D341Med (cell line): Measurements from ENCODE around the gene CIDEB.
A peak's percentile ranks its signal among the peaks of the same experiment; 100 is the strongest.

Source experiments
- DNase-seq: peaks from one replicate; pipeline ENCODE4 v3.0.0; 2012; ENCODE audit warnings: low spot score

CIDEB gene

DNA sequence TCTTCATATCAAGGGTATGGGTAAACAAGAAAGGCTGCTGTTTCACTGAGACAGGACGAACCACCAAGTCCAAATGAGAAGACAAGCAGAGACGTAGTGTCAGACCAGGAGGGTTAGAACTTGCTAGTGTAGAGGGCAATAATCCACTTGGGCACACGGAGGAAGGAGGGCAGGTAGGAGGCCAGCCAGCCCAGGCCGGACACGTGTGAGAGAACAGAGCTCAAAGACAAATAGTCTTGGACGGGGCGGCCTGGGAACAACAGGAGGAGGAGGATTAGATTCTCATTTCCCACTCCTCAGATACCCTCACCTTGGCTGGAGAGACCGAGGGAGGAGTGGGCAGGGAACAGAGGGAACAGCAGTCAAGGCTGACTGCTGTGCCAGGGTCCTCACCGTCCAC lies 17.0 kb downstream of the CIDEB start:
- DNase-seq: no peak

DNA sequence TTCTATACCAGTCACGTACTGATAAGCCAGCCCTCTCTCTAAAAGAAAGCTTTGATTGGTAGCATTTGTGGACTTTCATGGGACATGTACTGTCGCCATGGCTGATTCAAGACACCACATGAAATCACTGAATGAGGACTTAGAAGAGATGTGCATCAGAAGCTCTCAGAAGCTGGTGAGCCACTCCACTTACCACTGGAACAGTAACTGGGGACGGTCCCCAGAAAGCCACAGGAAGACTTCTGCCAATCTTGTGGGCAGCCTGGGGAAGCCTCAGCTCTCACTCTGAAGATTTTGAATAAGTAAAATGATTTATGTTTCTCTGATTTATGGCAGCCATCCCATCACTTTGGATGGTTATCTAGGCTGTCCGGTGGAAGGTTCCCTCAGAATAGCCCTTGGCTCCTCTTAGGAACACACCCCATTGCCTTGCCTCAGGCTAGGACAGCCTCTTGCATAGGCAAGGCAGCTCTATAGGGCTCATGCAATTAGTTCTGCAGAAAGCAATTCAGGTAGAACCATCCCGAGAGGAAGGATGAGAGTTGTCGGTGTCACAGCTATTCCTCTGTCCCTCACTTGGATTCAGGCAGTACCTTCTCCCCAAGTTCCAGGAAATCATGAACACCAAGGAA lies 18.0 kb downstream of the CIDEB start:
- DNase-seq: no peak

DNA sequence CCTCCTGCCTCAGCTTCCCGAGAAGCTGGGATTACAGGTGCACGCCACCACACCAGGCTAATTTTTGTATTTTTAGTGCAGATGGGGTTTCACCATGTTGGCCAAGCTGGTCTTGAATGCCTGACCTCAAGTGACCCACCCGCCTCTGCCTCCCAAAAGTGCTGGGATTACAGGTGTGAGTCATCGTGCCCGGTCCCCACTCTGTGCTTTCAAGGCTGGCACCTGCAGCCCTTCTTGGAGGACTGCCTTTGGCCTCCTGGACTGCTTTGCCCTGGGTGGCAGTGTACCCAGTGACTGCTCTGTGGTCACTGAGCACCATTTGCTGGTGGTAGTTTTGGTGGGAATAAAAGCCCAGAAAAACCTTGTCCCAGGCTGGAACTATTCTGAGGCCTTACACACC lies 20.8 kb downstream of the CIDEB start:
- no peak for DNase-seq

DNA sequence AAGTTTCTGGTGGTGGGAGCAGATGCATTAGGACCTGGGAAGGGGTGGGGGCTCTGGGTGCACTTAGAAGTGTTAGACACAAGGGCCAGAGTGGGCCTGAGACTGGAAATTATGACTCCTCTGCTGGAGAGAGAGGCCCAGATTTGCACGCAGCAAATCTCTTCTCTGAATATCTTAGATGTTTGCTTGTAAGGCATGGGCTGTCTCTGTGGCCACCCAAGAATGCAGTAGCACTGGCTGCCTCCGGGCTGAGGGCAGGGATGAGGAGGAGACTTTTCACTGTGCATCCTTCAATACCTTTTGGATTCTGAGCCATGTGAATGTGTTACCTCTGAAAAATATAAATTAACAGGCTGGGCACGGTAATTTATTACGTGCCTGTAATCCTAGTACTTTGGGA lies 22.4 kb downstream of the CIDEB start:
- DNase-seq: no peak

DNA sequence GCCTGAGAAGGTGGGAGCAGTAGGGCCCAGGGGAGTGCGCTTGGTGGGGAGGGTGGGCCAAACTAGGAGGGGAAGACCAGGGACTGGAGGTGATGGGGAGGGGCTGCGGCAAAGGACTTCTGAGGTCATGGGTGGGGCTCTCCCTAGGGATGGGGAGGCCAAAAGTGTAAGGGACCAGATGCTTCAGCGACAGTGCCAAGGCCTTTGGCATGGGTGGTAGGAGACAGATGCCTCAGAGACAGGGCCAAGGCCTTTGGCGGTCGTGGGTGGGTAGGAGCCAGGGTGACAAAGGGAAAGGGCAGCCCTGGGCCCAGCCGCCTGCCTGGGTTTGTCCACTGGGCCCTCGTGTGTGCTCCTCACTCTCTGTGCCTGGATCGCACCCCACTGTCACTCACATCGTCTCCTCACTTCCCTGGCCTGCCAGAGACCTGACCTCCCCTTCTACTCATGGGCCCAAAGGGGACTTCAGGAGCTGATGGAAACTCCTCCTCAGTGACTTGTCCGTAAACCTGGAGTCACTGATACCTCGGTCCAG lies 23.2 kb downstream of the CIDEB start:
- no peak for DNase-seq

DNA sequence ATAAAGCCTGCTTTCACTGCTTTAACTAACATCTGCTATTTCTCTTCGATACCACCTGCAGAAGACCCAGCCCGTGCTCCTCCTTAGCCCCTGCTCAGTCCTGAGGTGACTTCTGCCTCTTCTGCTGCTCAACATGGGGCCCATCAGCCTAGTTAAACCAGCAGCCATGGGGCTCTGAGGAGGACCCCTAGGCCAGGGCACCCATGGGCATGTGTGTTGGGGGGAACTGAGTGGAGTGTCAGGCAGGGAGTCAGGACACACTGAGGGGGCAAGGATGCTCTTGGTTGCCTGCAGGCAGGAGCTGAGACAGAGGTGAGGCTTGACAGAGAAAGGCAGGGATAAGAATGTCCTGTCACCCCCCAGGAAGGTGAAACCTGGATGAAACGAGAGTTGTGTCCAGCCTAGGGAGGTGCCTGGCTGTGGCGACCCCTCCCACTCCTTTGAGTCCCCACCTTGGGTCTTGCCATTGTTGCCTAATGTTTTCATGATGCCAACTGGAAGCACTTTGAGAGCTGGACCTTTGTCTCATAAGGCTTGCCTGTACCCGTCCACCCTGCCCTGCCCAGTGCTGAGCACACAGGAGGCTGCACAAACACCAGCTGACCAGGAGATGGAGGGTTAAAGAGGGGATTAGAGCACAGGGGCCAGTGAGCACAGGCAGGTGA lies 23.8 kb downstream of the CIDEB start:
- DNase-seq: no peak

DNA sequence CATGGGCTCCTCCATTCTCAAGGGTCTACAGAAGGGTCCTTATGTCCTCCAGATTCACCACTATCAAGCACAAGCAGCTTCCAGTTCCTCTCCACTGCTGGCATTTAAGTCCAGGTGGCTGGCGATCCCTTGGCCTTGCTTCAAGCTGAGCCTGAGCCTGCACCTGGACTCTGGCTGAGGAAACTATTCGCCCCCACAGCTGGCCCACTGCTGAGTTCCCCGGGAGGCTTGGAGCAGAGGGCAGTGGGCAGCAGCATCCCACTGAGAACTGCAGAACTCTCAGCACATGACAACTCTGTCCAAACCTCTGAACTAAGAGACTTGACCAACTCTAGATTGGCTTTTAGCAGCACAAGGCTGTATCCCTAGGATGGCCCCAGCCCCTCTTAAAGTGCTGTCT lies 25.0 kb downstream of the CIDEB start:
- no peak for DNase-seq

DNA sequence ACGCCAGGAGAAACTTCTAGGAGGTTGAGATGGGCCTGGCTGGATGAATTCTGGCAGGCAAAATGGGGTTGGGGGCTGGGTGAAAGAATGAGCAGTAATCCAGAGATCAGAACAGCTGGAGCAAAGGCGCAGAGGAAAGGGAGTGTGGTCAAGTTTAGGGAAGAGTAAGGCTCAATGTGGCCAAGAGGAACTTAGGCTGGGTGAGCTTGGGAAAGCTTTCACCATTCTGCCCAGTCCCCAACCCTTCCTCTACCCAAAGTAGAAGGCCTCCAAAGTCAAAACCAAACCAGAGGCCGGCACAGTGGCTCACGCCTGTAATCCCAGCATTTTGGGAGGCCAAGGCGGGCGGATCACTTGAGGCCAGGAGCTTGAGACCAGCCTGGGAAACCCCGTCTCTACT lies 26.1 kb downstream of the CIDEB start:
- no peak for DNase-seq

DNA sequence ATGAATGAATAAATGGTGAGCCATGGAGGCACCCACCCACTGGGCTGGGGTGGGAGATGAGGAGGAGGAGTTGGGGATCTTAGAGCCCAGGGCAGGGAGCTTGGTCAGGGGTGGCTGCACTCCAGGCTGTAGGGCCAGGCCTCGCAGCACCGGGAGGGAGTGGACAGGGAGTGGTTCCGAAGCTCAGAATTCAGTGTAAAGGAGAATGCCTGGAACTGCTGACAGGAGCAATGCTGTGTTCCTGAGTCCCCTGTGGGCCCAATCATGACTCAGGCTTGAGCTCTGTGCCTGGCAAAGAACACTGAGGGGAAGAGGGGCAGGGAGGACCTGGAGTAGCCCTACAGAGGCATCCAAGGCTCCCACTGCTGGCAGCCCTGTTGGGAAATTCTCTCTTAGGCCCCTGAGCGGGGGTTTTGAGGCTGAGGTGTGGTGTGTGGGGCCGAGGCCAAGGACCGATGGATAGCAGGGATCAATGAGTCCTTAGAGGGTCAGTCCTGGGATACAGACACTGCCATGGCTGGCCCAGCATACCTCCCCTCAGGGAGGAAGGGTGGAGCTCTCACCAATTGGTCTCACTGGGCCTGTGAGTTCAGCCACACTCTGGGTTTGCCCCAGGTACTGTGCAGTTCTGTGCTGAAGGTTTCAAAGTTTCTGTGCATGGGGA lies 26.8 kb downstream of the CIDEB start:
- DNase-seq: no peak

DNA sequence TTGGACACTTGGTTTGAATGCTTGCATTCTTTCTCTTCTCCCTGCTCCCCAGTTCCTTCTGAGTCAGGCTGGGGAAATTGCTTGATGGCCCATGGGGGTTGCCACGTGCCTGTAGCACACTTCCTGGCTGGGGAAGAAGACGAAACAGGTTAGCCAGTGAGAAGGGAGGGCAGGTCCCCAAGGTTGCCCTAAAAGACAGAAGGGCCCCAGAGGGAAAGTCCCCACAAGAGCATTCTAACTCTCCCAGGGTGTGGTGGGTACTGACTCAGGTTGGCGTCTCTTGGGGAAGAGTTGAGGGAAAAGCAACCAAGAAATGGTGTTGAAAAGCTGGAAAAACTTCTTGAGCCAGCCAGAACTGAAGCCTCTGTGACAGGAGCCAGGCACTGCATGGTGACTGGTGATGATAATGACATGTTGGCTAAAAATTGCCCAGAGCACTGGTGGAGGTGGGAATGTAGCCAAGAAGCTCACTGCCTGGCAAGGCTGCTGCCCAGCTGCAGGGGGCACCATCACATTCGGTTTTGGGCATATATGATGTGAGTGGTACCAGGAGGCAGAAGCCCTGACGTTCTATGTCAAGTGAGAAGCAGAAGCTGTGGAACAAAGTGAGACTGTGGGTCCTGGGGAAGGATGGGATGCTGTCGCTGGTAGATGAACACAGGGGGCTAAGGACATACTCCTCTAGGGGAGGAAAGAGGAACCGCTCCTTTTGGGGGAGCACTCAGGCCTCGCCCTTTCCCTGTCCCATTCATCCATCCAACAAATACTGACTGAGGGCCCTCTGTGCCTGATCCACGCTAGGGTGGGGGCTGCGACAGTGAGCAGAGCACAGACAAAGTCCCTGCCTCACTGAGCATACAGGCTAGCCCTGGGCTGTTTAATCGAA lies 28.2 kb downstream of the CIDEB start:
- no peak for DNase-seq

DNA sequence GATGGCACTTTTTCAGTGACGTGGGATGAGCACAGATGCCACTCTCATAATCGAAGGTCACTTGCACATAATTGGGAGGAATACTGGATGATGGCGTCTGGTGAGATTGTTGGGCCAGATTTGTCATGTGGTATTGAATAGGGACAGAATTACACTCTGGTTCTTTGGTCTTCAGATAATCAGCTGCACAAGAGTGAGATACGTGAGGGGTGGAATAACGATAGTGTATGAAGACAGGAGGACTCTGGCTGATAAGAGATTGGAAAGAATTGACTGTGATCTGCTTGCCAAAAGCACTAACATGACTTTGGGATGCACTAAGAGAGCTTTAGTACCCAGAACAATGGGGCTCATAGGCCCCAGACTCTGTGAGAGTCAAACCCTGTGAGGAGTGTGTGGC lies 29.4 kb downstream of the CIDEB start:
- DNase-seq: no peak

DNA sequence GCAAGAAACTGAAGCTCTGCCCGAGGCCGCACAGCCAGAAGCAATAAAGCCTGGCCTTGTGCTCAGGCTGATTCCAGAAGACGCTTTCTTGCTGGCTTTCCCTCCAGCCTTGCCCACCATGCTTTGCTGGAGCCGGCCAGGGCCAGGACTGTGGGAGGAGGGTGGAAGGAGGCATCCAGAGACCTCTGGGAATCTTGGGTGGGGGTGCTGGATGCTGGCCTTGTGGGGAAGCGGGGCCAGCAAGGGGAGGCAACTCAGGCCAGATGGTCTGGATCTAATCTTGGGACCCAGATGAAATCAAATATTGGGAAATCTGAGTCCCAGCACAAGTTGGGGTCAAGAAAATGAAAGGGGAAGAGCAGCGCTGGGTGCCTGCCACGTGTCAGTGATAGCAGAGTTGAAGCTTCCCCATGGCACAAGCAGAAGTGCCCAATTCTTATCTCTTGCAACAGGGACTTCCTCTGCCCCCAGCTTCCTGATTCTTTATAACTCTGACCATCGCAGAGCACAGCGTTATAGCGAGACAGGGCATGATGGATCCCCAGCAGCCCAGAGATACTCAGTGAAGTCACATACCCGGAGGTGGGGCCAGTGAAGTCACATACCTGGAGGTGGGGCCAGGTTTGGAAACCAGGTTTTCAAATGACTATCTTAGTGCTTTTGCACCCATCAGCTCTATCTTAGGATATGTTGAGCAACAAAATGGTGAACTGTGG lies 30.0 kb downstream of the CIDEB start:
- no peak for DNase-seq

DNA sequence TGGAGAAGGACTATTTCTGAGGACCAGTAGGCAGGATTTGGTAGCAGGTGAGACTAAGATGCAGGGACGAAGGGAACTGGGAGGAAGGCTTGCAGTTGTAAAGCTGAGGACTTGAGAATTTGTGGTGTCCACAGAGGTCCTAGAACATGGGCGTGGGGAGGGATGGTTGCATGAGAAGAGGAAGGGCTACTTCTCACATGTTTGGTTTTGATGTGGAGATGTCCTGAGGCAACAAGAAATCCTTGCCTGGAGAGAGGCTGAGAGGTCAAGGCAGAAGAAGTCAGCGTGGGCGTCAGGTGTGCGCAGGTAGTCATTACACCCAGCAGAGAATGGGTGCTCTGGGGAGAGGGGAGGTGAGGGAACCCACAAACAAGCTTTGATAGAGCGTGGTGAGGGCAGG lies 30.7 kb downstream of the CIDEB start:
- DNase-seq: no peak

DNA sequence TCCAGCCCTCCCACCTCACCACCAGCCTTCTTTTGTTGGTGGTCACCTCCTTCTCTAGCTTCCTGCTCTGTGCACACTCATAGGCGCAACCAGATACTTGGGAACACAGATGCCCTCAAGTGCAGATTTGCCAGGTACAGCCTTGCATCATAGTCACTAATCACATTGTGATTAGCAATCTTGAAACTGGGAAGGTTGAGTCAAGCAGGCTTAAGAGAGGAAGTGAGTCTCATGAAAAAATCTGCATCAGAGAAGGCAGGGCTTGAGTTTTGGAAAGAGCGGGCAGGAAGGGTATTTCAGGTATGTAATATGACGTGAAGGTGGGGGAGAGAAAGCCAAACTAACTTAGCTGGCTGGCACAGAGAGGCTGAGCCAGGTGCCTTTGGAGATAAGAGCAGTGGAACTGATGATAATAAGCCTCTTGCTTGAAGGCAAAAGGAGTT lies 33.7 kb downstream of the CIDEB start:
- DNase-seq: no peak

DNA sequence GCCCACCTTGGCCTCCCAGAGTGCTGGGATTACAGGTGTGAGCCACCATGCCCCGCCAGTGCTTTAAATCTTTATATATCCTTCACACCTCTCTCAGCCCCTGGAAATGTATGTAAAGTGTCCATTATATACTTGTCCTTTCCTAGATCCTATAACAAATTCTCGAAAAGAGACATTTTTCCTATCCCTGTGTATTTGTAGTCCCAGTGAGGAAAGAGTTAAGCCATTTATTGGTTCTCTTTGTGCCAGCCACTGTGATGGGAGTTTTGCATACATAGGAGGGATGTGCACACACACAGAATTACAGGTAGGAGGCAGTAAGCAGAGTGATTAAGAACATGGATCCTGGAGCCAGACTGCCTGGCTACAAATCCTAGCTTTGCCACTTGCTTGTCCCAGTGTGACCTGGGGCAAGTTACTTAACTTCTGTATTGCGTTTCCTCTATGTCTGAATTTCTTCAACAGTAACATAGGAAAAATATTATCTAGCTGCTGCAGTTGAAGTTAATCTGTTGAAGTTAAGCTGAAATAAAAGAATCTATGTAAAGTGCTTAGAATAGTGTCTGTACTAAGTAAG lies 34.3 kb downstream of the CIDEB start:
- peak; percentile 57 for DNase-seq

DNA sequence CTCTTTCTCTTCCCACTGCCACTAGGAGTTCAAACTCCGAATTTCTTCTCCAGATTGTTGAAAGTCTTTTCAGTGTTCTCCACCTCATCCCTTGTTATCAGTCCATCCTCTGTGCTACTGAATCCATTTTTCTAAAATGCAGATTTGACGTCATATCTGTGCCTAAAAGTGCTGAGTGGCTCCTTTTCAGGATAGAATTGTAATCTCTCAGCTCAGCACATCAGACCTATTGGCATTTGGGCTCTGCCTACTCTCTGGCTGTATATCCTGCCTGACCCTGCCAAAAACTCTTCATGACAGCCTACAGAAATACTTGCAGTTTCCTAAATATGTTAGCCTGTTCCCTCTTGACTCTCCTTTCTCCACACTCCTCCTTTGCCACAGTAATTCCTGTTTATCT lies 35.3 kb downstream of the CIDEB start:
- DNase-seq: no peak

DNA sequence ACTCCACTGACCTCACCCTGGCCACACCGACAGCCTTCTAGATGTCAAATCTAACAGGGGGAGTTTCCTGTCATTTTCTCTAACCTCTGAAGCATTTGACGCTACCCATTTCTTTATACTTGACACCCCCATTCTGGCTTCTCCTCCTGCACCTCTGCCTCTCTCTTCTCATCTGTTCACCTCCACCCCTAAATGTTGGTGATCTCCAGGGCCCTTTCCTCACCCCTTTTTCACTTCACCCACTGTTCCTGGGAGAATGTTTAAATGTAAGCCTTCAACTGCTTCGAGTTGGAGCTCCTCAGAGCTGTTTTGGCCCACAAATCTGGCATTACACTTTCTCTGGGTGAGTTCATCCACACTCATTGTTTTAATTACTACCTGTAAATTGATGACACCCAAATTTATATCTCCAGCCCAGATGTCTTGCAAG lies 35.9 kb downstream of the CIDEB start:
- DNase-seq: no peak

DNA sequence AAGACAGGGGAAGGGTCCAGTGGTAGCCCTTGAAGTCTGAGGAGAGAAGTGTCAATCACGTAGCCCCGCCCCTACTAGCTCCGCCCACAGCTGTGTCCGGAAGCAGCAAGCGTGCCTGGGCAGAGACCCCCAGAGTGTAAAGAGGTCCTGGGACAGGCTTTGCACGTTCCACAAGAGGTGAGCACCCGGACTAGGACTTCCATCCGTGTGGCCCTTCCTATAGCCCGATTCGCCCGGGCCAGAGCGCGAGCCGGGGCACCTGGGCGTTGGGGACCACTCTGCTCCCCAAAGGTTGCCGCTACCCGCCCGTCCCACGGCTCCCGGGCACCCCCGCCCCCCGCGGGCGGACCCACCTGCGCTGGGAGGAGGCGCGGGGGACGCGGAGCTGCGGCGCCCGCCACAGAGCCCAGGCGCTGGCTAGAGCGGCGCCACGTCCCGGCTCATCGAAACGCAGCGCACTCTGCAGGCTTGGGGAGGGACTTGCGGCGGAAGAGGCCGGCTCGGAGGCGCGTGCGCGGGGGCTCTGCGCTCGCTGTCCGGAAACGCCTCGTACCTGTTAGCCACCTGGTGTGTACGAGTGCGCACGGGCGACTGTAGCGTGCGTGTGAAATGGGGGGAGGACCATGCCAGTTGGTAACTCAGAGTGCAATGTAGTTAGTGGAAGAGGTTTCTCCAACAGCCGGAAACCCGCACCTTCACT lies 36.5 kb downstream of the CIDEB start, which contains the start of gene RABGGTA:
Gene RABGGTA (minus strand): TSS at position 464 of the 700 bp plus-strand sequence. CDS start 482 bp downstream, outside the sequence.
- DNase-seq: peak; percentile 98

DNA sequence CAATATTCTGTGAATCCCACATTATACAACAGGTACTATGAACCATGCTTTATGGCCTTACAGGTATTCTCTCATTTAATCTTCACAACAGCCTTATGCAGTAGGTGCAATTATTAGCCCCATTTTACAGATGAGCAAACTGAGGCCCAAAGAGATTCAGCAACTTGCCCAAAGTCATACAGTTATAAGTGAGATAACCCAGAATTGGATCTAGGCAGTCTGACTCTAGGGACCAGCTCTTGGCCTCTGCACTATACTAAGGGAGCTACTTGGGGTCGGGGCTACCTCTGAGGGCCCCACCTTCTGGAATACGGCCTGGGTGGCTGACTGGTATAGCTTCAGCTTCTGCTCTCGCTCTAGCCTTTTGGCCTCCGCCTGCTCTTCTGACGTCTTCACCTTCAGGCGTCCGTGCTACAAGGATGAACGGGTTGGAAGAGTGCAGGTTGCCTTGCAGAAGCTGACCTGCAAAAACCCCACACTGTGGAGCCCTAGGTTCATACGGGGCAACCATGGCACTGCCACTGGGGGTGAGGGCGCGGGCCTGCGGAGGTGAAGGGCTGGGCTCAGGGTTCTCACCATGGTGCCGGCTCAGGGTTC lies 37.1 kb downstream of the CIDEB start:
- DNase-seq: no peak

DNA sequence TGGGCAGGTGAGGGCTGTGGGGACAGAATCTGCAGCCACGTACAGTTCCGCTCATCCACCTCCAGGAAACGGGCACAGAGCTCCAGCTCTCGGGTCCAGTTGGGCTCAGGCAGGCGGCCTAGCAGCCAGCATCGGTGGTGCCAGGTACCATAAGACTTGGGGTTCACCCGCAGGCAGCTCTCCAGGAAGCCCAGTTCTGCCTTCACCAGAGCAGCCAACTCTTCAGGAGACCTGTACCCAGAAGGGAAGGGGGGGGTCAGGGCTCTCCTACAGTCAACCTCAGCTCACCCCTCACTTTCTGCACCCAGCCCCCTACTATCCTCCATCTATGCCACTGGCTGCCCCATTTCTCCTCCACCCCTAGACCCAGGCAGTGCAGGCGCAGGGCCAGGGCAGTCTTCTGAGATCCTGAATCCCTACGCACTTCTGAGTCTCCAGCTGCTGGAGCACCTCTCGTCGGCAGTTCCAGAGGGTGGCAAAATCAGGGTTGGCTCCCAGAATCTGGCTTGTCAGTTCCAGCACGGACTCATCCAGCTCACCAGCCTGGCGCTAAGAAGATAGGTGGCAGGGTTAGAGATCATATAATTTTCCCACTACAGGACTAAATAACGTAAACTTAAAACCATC lies 37.8 kb downstream of the CIDEB start:
- DNase-seq: no peak
